H1 (cell line): ENCODE data around the gene NIPAL3. TPM values are rescaled to one million over a fixed set of nuclear protein-coding genes. Genes with fewer than 3 reads are reported as not detected.
A peak's percentile ranks its signal among the peaks of the same experiment; 100 is the strongest.

ENCODE experiments used
- CTCF ChIA-PET: fragments of 300-600 bp; sonication (Branson Sonifier 250); formaldehyde crosslinking; loops from one replicate; lab custom pipeline; 2021; ENCODE audit not compliant: partially characterized antibody; lab: Charles Lee
- POLR2A ChIA-PET: fragments of 300-600 bp; sonication (Branson Sonifier 250); formaldehyde crosslinking; loops from one replicate; lab custom pipeline; 2021; ENCODE audit warnings: inconsistent platforms; ENCODE audit not compliant: partially characterized antibody; lab: Charles Lee
- DNase-seq, 2 experiments: peaks; one replicate each; pipeline versions ENCODE4 v3.0.0 to v3.0.0-alpha.2; 2010 to 2022; ENCODE audit warnings: low spot score in 2 of 2, low read depth in 1 of 2, mixed read lengths in 1 of 2
- FAIRE-seq: peaks from 2 replicates; lab custom pipeline; 2011; peaks lifted over from hg19 to GRCh38; lab: Jason Lieb, UNC
- H2AFZ ChIP-seq: 2 replicates; pipeline ENCODE4 v1.8.1; 2012; ENCODE audit warnings: low read length, inconsistent platforms
- H2AK5ac ChIP-seq: 2 replicates; pipeline ENCODE4 v1.6.1; 2013; ENCODE audit warnings: low read depth, low read length
- H2BK120ac ChIP-seq: replicated peaks from 2 replicates; pipeline ENCODE3; 2013; ENCODE audit warnings: low read depth, low read length, inconsistent platforms
- H2BK12ac ChIP-seq: 2 replicates; pipeline ENCODE4 v1.6.1; 2013; ENCODE audit warnings: low read depth, low read length
- H2BK15ac ChIP-seq: 2 replicates; pipeline ENCODE4 v1.6.1; 2013; ENCODE audit warnings: low read length
- H2BK20ac ChIP-seq: 2 replicates; pipeline ENCODE4 v1.6.1; 2013; ENCODE audit warnings: low read length
- H2BK5ac ChIP-seq: 2 replicates; pipeline ENCODE4 v1.6.1; 2013; ENCODE audit warnings: low read depth, low read length
- H3K14ac ChIP-seq: 2 replicates; pipeline ENCODE4 v1.6.1; 2013; ENCODE audit warnings: inconsistent platforms; ENCODE audit not compliant: insufficient read length
- H3K18ac ChIP-seq: 2 replicates; pipeline ENCODE4 v1.6.1; 2013; ENCODE audit warnings: low read length; ENCODE audit errors: extremely low read depth
- H3K23ac ChIP-seq: 2 replicates; pipeline ENCODE4 v1.6.1; 2013; ENCODE audit warnings: inconsistent platforms; ENCODE audit not compliant: insufficient read length
- H3K23me2 ChIP-seq: 2 replicates; pipeline ENCODE4 v1.6.1; 2013; ENCODE audit warnings: low read depth, low read length
- H3K27ac ChIP-seq: 2 replicates; pipeline ENCODE4 v1.6.1; 2011; ENCODE audit warnings: low read depth, low read length, inconsistent platforms
- H3K27me3 ChIP-seq, 4 experiments: replicated peaks in 1 of 4; 1 replicate in 1 of 4; 2 replicates in 3 of 4; pipeline versions ENCODE4 v1.6.1 to v1.8.1; 2011 to 2013; ENCODE audit warnings: low read length in 3 of 4, mild to moderate bottlenecking in 3 of 4, inconsistent platforms in 2 of 4, mixed read lengths in 2 of 4, moderate library complexity in 1 of 4; ENCODE audit not compliant: control insufficient read depth in 3 of 4, insufficient read depth in 3 of 4; ENCODE audit errors: extremely low read depth in 1 of 4
- H3K36me3 ChIP-seq, 4 experiments: 2 replicates each; pipeline versions ENCODE4 v1.6.1 to v1.8.1; 2011 to 2013; ENCODE audit warnings: mild to moderate bottlenecking in 4 of 4, low read length in 3 of 4, moderate library complexity in 2 of 4, control low read depth in 1 of 4, inconsistent platforms in 1 of 4; ENCODE audit not compliant: insufficient read depth in 4 of 4, control insufficient read depth in 2 of 4
- H3K4ac ChIP-seq: replicated peaks from 2 replicates; pipeline ENCODE3; 2013; ENCODE audit warnings: low read length, low read depth, mixed read lengths, inconsistent platforms; ENCODE audit not compliant: insufficient read length
- H3K4me1 ChIP-seq, 4 experiments: replicated peaks in 1 of 4; 1 replicate in 1 of 4; 2 replicates in 3 of 4; pipeline versions ENCODE4 v1.6.1 to v1.8.1; 2011 to 2013; ENCODE audit warnings: low read length in 3 of 4, inconsistent platforms in 2 of 4, mixed read lengths in 1 of 4; ENCODE audit not compliant: insufficient read depth in 4 of 4, control insufficient read depth in 3 of 4
- H3K4me2 ChIP-seq, 2 experiments: 2 replicates each; pipeline versions ENCODE4 v1.6.1 to v1.8.1; 2011 to 2013; ENCODE audit warnings: low read depth in 2 of 2, low read length in 2 of 2, control low read depth in 1 of 2, inconsistent platforms in 1 of 2, mild to moderate bottlenecking in 1 of 2; ENCODE audit not compliant: insufficient read depth in 1 of 2
- H3K4me3 ChIP-seq, 4 experiments: fragments of 200-600, 300-600 bp in 1 of 4; sonication (generic), shearing (Covaris generic), sonication (Bioruptor Twin) in 1 of 4; 2 replicates each; pipeline versions ENCODE4 v1.5.1 to v1.8.1; 2011 to 2016; ENCODE audit warnings: low read length in 4 of 4, low read depth in 3 of 4, control low read depth in 2 of 4, inconsistent platforms in 2 of 4, mild to moderate bottlenecking in 2 of 4, mixed read lengths in 1 of 4, moderate library complexity in 1 of 4; ENCODE audit not compliant: insufficient read depth in 2 of 4; ENCODE audit errors: extremely low read depth in 1 of 4
- H3K56ac ChIP-seq: replicated peaks from 2 replicates; pipeline ENCODE3; 2013; ENCODE audit warnings: low read depth, mild to moderate bottlenecking, mixed read lengths, low read length, inconsistent platforms; ENCODE audit not compliant: insufficient read length
- H3K79me1 ChIP-seq: 2 replicates; pipeline ENCODE4 v1.6.1; 2013; ENCODE audit warnings: low read depth, low read length, control low read depth
- H3K79me2 ChIP-seq, 2 experiments: 2 replicates each; pipeline versions ENCODE4 v1.6.1 to v1.8.1; 2012 to 2013; ENCODE audit warnings: low read length in 2 of 2, mild to moderate bottlenecking in 2 of 2, inconsistent platforms in 1 of 2; ENCODE audit not compliant: insufficient read depth in 2 of 2, control insufficient read depth in 1 of 2
- H3K9ac ChIP-seq, 4 experiments: replicated peaks in 1 of 4; 1 replicate in 1 of 4; 2 replicates in 3 of 4; pipeline versions ENCODE4 v1.6.1 to v1.8.1; 2011 to 2013; ENCODE audit warnings: low read depth in 3 of 4, low read length in 3 of 4, control low read depth in 2 of 4, mild to moderate bottlenecking in 2 of 4, moderate library complexity in 2 of 4, inconsistent platforms in 1 of 4; ENCODE audit errors: extremely low read depth in 1 of 4
- H3K9me3 ChIP-seq, 2 experiments: 2 replicates each; pipeline versions ENCODE4 v1.6.1 to v1.8.1; 2012 to 2013; ENCODE audit warnings: mild to moderate bottlenecking in 2 of 2, moderate library complexity in 2 of 2, control low read depth in 1 of 2, inconsistent platforms in 1 of 2, low read depth in 1 of 2, low read length in 1 of 2, mixed read lengths in 1 of 2; ENCODE audit not compliant: insufficient read depth in 2 of 2
- H4K20me1 ChIP-seq, 2 experiments: replicated peaks in 1 of 2; 2 replicates each; pipeline versions ENCODE3 to v1.8.1; 2011 to 2013; ENCODE audit warnings: inconsistent platforms in 2 of 2, low read length in 2 of 2, mild to moderate bottlenecking in 1 of 2; ENCODE audit not compliant: insufficient read depth in 2 of 2, control insufficient read depth in 1 of 2
- H4K5ac ChIP-seq: 2 replicates; pipeline ENCODE4 v1.6.1; 2013; ENCODE audit warnings: low read length, low read depth, mixed read lengths, inconsistent platforms; ENCODE audit not compliant: insufficient read length
- H4K8ac ChIP-seq: 2 replicates; pipeline ENCODE4 v1.8.0; 2013; ENCODE audit warnings: mild to moderate bottlenecking, moderate library complexity, low read length, inconsistent platforms; ENCODE audit not compliant: insufficient read depth; ENCODE audit errors: extremely low read depth
- H4K91ac ChIP-seq: replicated peaks from 2 replicates; pipeline ENCODE3; 2013; ENCODE audit warnings: low read length, mixed read lengths, inconsistent platforms; ENCODE audit not compliant: insufficient read length
- CBX5 ChIP-seq: fragments of 300-800, 300-1000 bp; sonication (generic); IDR thresholded peaks from 2 replicates; pipeline ENCODE4 v1.7.1; 2016; ENCODE audit warnings: antibody characterized with exemption, low read length, low read depth
- FOSL1 ChIP-seq: IDR thresholded peaks from 2 replicates; pipeline ENCODE4 v1.6.1; 2011; ENCODE audit warnings: mild to moderate bottlenecking, low read depth, low read length, moderate library complexity; ENCODE audit not compliant: insufficient read depth
- SIRT6 ChIP-seq: IDR thresholded peaks from one replicate; pipeline ENCODE4 v1.7.1; 2012; ENCODE audit warnings: low read length, inconsistent platforms
- SIX5 ChIP-seq: IDR thresholded peaks from 2 replicates; pipeline ENCODE4 v1.6.1; 2011; ENCODE audit warnings: mild to moderate bottlenecking, low read depth, low read length
- SP2 ChIP-seq: IDR thresholded peaks from 2 replicates; pipeline ENCODE4 v1.6.1; 2012; ENCODE audit warnings: mild to moderate bottlenecking, low read length, inconsistent platforms
- SP4 ChIP-seq: IDR thresholded peaks from 2 replicates; pipeline ENCODE4 v1.6.1; 2012; ENCODE audit warnings: low read length, inconsistent platforms
- WGBS, 2 experiments: shearing (Covaris generic) in 1 of 2; methylation state at CpG; one replicate each; pipeline versions ENCODE4 v1.1.6 to v1.1.7; 2013 to 2015; ENCODE audit warnings: low lambda C conversion rate in 2 of 2, mixed read lengths in 2 of 2, inconsistent platforms in 1 of 2, low coverage in 1 of 2, missing lambda C conversion rate in 1 of 2; ENCODE audit not compliant: insufficient replicate concordance in 2 of 2, insufficient coverage in 1 of 2, insufficient read length in 1 of 2; ENCODE audit errors: extremely low coverage in 1 of 2, missing lambda C conversion rate in 1 of 2; 5-methylcytosine and 5-hydroxymethylcytosine counted together
- polyA plus RNA-seq, 7 experiments: library from polyadenylated mRNA; depleted of rRNA in 3 of 7; stranded (reverse) in 5 of 7; unstranded in 2 of 7; fragments of >200 nt in 5 of 7; fragments of 200-250 nt in 2 of 7; gene quantifications; 1 replicate in 5 of 7; 2 replicates in 1 of 7; 4 replicates in 1 of 7; pipeline versions ENCODE4 v1.2.1 to v1.2.3, GENCODE V29; 2011 to 2013; ENCODE audit warnings: missing spikeins in 2 of 7, mixed read lengths in 2 of 7
- total RNA-seq: library from RNA; stranded (reverse); fragmentation: NEBNext Ultra II Directional; extraction: Animal tissue kit (Norgen Biotek cat#: 25700); gene quantifications from 2 replicates; pipeline ENCODE4 v1.2.1, GENCODE V29; 2021
- TF ChIP-seq, protein P1 (sequence below), 3 experiments: IDR thresholded peaks; 1 replicate in 2 of 3; 2 replicates in 1 of 3; pipeline versions ENCODE4 v1.5.1 to v1.6.1; 2011; ENCODE audit warnings: low read length in 3 of 3, mild to moderate bottlenecking in 3 of 3, inconsistent platforms in 2 of 3, low read depth in 1 of 3, moderate library complexity in 1 of 3; ENCODE audit not compliant: insufficient read depth in 1 of 3; ENCODE audit errors: control extremely low read depth in 1 of 3

Gene NIPAL3
- total and polyA plus RNA-seq, 2 of the 8 experiments (the other 6 are each of a cell fraction or from before 2014, with no cell fraction given), result 8.8 to 11.0 TPM

DNA sequence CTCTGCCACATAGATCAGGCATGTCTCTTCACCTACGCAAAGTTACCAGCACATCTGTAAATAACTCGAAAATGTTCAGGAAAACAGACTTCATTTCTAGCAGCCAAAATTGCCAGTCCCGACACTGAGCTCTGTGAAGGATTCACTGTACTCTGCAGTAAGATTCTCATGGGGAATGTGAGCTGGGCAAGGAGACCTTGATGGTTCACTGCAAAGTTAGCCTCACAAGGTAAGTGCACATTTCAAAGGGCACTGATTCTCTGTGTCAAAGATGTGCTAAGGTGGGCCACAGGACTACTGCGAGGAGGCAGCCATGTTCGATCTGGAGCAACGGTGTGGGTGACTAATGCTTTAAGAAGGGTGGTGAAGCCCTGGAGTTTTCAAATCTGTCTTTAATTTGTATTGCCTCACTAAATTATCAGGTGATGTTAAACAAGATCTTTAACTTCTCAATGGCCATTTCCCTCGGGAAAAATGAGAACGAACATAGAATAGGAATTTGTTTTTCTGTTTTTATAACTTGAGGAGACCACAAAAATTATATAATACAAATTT, 27.2 kb upstream of the NIPAL3 start:
- DNase-seq (peak in 1 of 2 experiments; percentile 13), FAIRE-seq (no peak)
- no peak overlapping the region for H2BK15ac ChIP-seq
- H4K20me1 ChIP-seq, result no peaks in the 10 kb centered on the region
- no peak overlapping the region for H3K18ac ChIP-seq
- no peak overlapping the region for H4K91ac ChIP-seq
- ChIA-PET POLR2A (interaction anchor here (0.6 kb wide), 1 partner anchor 1634 kb away, joined by 3 read pairs; no protein-coding TSS in a partner anchor), CTCF (interaction anchor here (1.1 to 9.8 kb wide), 11 partner anchors 12 to 261 kb away, joined by 3 to 233 read pairs (median 4); no protein-coding TSS in a partner anchor)
- TF ChIP-seq, protein P1, sequence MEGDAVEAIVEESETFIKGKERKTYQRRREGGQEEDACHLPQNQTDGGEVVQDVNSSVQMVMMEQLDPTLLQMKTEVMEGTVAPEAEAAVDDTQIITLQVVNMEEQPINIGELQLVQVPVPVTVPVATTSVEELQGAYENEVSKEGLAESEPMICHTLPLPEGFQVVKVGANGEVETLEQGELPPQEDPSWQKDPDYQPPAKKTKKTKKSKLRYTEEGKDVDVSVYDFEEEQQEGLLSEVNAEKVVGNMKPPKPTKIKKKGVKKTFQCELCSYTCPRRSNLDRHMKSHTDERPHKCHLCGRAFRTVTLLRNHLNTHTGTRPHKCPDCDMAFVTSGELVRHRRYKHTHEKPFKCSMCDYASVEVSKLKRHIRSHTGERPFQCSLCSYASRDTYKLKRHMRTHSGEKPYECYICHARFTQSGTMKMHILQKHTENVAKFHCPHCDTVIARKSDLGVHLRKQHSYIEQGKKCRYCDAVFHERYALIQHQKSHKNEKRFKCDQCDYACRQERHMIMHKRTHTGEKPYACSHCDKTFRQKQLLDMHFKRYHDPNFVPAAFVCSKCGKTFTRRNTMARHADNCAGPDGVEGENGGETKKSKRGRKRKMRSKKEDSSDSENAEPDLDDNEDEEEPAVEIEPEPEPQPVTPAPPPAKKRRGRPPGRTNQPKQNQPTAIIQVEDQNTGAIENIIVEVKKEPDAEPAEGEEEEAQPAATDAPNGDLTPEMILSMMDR (IDR thresholded peaks at IDR 0.05; ENCODE audit: control extremely low read depth in 1 of 3, insufficient read depth in 1 of 3, low read depth in 1 of 3, low read length in 3 of 3), result no peak
- TF ChIP-seq CBX5 (no peak), SP4 (no peak), SP2 (no peak), SIRT6 (no peak), FOSL1 (no peak), SIX5 (no peak)
- H3K23me2 ChIP-seq, result no peaks in the 10 kb centered on the region
- no peaks in the 10 kb centered on the region for H3K27me3 ChIP-seq
- H3K4ac ChIP-seq, result no peak overlapping the region
- H2BK12ac ChIP-seq, result no peak overlapping the region
- no peak overlapping the region for H3K4me2 ChIP-seq
- no peak overlapping the region for H3K4me3 ChIP-seq
- H3K14ac ChIP-seq, result no peak overlapping the region
- no peak overlapping the region for H2AK5ac ChIP-seq
- no peaks in the 10 kb centered on the region for H3K36me3 ChIP-seq
- no peak overlapping the region for H2AFZ ChIP-seq
- H4K8ac ChIP-seq, result no peak overlapping the region
- no peak overlapping the region for H3K56ac ChIP-seq
- H3K79me2 ChIP-seq, result no peaks in the 10 kb centered on the region
- no peak overlapping the region for H4K5ac ChIP-seq
- H3K9ac ChIP-seq, result no peak overlapping the region
- no peak overlapping the region for H2BK120ac ChIP-seq
- H2BK5ac ChIP-seq, result no peak overlapping the region
- no peak overlapping the region for H2BK20ac ChIP-seq
- H3K9me3 ChIP-seq, result no peaks in the 10 kb centered on the region
- peaks cover 0 to 2% (median 0%) of the 10 kb centered on the region in 4 experiments; a peak in 3 of 7 replicates for H3K4me1 ChIP-seq
- H3K27ac ChIP-seq, result no peak overlapping the region
- 95% methylated on average over 8 of the region's 8 CpGs; no CpG with 5 or more reads in 1 of the 2 experiments for WGBS, 2 experiments
- no peaks in the 10 kb centered on the region for H3K79me1 ChIP-seq
- no peak overlapping the region for H3K23ac ChIP-seq
